DND-41 (cell line): ENCODE data around the gene RAB37.

Experiments
- ATAC-seq: fragments of 200-7000 bp; cut with Tn5 transposase; 3 replicates; pipeline ENCODE4 v1.9.1; 2021; ENCODE audit warnings: low read depth; ENCODE audit not compliant: insufficient read depth
- DNase-seq: peaks from one replicate; pipeline ENCODE4 v3.0.0-alpha.2; 2020
- H2AFZ ChIP-seq: 2 replicates; pipeline ENCODE4 v1.6.0; 2012; ENCODE audit warnings: low read depth, low read length
- H3K27ac ChIP-seq: 2 replicates; pipeline ENCODE4 v1.5.1; 2012; ENCODE audit warnings: low read length, inconsistent platforms
- H3K27me3 ChIP-seq: fragments of 200-600 bp; sonication (generic); 2 replicates; pipeline ENCODE4 v1.6.0; 2012; ENCODE audit warnings: low read length, mild to moderate bottlenecking, inconsistent platforms; ENCODE audit not compliant: insufficient read depth, poor library complexity
- H3K36me3 ChIP-seq: 2 replicates; pipeline ENCODE4 v1.5.1; 2012; ENCODE audit warnings: low read length, inconsistent platforms; ENCODE audit not compliant: insufficient read depth
- H3K4me1 ChIP-seq: 2 replicates; pipeline ENCODE4 v1.5.1; 2012; ENCODE audit warnings: mild to moderate bottlenecking, low read length; ENCODE audit not compliant: insufficient read depth
- H3K4me2 ChIP-seq: 2 replicates; pipeline ENCODE4 v1.6.0; 2012; ENCODE audit warnings: mild to moderate bottlenecking, moderate library complexity, low read length, inconsistent platforms; ENCODE audit not compliant: insufficient read depth
- H3K4me3 ChIP-seq, 2 experiments: fragments of 200-600 bp in 1 of 2; shearing (Covaris generic) in 1 of 2; 2 replicates each; pipeline ENCODE4 v1.5.1; 2012 to 2016; ENCODE audit warnings: inconsistent platforms in 2 of 2, low read length in 2 of 2, mild to moderate bottlenecking in 2 of 2, low read depth in 1 of 2, moderate library complexity in 1 of 2
- H3K79me2 ChIP-seq: 2 replicates; pipeline ENCODE4 v1.6.0; 2012; ENCODE audit warnings: low read length, inconsistent platforms; ENCODE audit not compliant: insufficient read depth
- H3K9ac ChIP-seq: 2 replicates; pipeline ENCODE4 v1.6.0; 2012; ENCODE audit warnings: low read depth, mild to moderate bottlenecking, inconsistent platforms, low read length, moderate library complexity
- H3K9me3 ChIP-seq: 2 replicates; pipeline ENCODE4 v1.5.1; 2012; ENCODE audit warnings: low read length, moderate library complexity, mild to moderate bottlenecking, inconsistent platforms; ENCODE audit not compliant: insufficient read depth, severe bottlenecking
- H4K20me1 ChIP-seq: 2 replicates; pipeline ENCODE4 v1.6.0; 2012; ENCODE audit warnings: low read length; ENCODE audit not compliant: insufficient read depth
- CTCF ChIP-seq: IDR thresholded peaks from 2 replicates; pipeline ENCODE4 v1.5.1; 2012; ENCODE audit warnings: borderline replicate concordance, low read length, moderate library complexity, mild to moderate bottlenecking; ENCODE audit not compliant: poor library complexity, severe bottlenecking; ENCODE audit errors: extremely low read depth
- EZH2 ChIP-seq: IDR thresholded peaks from 3 replicates; pipeline ENCODE4 v1.6.1; 2012; ENCODE audit warnings: borderline replicate concordance, low read depth, mild to moderate bottlenecking, moderate library complexity, low read length, inconsistent platforms; ENCODE audit not compliant: severe bottlenecking

Gene RAB37

GRCh38 chr17:74796866-74797265 lies 59.8 kb downstream of the RAB37 start:
- no peak overlapping the region for H3K9ac ChIP-seq
- ATAC-seq (no peak), DNase-seq (no peak)
- no peaks in the 10 kb centered on the region for H3K9me3 ChIP-seq
- H3K27ac ChIP-seq = no peak overlapping the region
- peaks cover 43% of the 10 kb centered on the region for H3K36me3 ChIP-seq
- H3K4me1 ChIP-seq = no peaks in the 10 kb centered on the region
- H3K4me3 ChIP-seq = no peak overlapping the region
- H4K20me1 ChIP-seq = no peaks in the 10 kb centered on the region; the same call in 1 of the 2 replicates
- H2AFZ ChIP-seq = no peak overlapping the region
- no peaks in the 10 kb centered on the region for H3K79me2 ChIP-seq
- no peak overlapping the region for H3K4me2 ChIP-seq
- TF ChIP-seq CTCF (no peak), EZH2 (no peak)
- H3K27me3 ChIP-seq = no peaks in the 10 kb centered on the region
